HG02588 (cell line): ENCODE results near the gene SCN11A.

Experiments
- ATAC-seq: cut with Tn5 transposase; IDR thresholded peaks from one replicate; pipeline ENCODE4 v1.9.1; 2021; ENCODE audit warnings: mild to moderate bottlenecking, moderate library complexity; ENCODE audit not compliant: unreplicated experiment

Gene SCN11A

DNA sequence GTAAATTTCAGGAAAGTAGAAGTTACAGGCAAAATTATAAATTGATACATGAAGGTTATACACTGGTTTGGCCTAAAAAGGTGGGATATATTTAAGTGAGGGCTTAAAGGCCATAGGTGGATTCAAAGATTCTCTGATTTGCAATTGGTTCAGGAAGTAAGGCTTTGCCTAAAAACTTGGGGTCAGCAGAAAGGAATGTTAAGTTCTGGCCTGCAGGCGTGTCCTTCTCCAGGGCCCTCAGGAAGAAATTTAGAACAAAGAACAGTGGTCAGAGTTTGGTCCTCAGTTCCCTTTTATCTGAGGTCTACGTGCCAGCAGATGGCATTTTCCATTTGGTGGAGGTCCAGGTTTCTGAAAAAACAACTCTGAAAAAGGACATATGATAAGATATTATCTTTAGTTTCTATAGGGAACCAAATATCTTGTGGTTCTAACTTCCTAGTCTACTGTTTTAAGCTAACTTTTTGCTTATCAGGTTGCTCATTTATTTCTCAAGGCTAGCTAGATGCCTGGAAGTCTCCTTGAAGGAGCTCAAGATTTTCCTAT lies 40.5 kb downstream of the SCN11A start:
- no peak for ATAC-seq

DNA sequence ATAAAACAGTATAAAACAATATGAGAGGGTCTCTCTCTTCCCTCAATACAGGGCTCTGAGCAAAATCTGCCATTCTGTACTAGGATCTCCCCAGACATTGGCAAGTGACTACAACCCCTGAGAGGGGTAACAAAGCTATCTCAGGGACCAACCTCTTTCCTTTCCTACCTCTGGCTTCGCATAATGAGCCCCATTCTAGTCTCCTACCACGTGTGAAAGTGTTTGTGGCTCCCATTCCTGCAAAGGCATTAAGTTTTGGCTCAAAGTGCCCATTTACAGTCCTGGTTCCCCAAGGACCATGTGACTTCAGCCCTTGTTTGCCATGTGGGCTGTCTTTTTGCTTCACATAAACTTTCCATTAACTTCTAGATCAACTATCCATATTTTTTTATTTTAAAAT lies 46.4 kb downstream of the SCN11A start:
- no peak for ATAC-seq
